ENCODE measurements around the gene EDN2.

- TF ChIP-seq CTCF (IDR thresholded peaks at IDR 0.05; ENCODE audit: control extremely low read depth in 1 of 3, insufficient read depth in 1 of 3, low read depth in 1 of 3, low read length in 3 of 3) (no peak), GTF2F1 (IDR thresholded peaks at IDR 0.05; ENCODE audit: borderline replicate concordance, low read depth, low read length) (no peak), TAF1 (IDR thresholded peaks at IDR 0.05; ENCODE audit: low read depth, low read length) (no peak), EZH2 (IDR thresholded peaks at IDR 0.05; ENCODE audit: low read depth, low read length, severe bottlenecking) (no peak), JUND (IDR thresholded peaks at IDR 0.05; ENCODE audit: low read length) (no peak), POLR2AphosphoS5 (IDR thresholded peaks at IDR 0.05; ENCODE audit: low read depth, low read length) (no peak), POLR2A (IDR thresholded peaks at IDR 0.05; ENCODE audit: control extremely low read depth in 1 of 2, low read depth in 2 of 2, low read length in 2 of 2) (no peak), SP1 (IDR thresholded peaks at IDR 0.05; ENCODE audit: low read depth, low read length) (no peak), SRF (IDR thresholded peaks at IDR 0.05; ENCODE audit: low read depth, low read length) (no peak), MAFK (IDR thresholded peaks at IDR 0.05; ENCODE audit: low read depth, low read length) (no peak)
Measured at GRCh38 chr1:41473738-41474362, 10.6 kb downstream of the EDN2 start.
